ENCODE data around the gene CFAP90.

- TF ChIP-seq, protein P1, sequence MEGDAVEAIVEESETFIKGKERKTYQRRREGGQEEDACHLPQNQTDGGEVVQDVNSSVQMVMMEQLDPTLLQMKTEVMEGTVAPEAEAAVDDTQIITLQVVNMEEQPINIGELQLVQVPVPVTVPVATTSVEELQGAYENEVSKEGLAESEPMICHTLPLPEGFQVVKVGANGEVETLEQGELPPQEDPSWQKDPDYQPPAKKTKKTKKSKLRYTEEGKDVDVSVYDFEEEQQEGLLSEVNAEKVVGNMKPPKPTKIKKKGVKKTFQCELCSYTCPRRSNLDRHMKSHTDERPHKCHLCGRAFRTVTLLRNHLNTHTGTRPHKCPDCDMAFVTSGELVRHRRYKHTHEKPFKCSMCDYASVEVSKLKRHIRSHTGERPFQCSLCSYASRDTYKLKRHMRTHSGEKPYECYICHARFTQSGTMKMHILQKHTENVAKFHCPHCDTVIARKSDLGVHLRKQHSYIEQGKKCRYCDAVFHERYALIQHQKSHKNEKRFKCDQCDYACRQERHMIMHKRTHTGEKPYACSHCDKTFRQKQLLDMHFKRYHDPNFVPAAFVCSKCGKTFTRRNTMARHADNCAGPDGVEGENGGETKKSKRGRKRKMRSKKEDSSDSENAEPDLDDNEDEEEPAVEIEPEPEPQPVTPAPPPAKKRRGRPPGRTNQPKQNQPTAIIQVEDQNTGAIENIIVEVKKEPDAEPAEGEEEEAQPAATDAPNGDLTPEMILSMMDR (IDR thresholded peaks at IDR 0.05): no peak
- TF ChIP-seq POLR2A (IDR thresholded peaks at IDR 0.05): no peak
Measured at GRCh38 chr5:7781899-7782298, 69.0 kb downstream of the CFAP90 start.

Measured in tibial nerve (tissue), 3 donors.